IPS-15b (cell line): ENCODE data around the gene SLC19A2.
A peak's percentile ranks its signal among the peaks of the same experiment; 100 is the strongest.
"Not testable (repeated sequence)": the region's sequence is repeated elsewhere in the genome, so short reads cannot be mapped to it uniquely, and the experiment has no call there.

ENCODE experiments used
- H3K27me3 ChIP-seq: one replicate; pipeline ENCODE4 v1.6.1; 2013; ENCODE audit warnings: low read length; ENCODE audit not compliant: control insufficient read depth, insufficient read depth
- H3K36me3 ChIP-seq: one replicate; pipeline ENCODE4 v1.6.1; 2013; ENCODE audit warnings: low read length; ENCODE audit not compliant: control insufficient read depth, insufficient read depth
- H3K4me1 ChIP-seq: one replicate; pipeline ENCODE4 v1.6.1; 2013; ENCODE audit warnings: mild to moderate bottlenecking, low read length; ENCODE audit not compliant: control insufficient read depth, insufficient read depth
- H3K4me3 ChIP-seq: one replicate; pipeline ENCODE4 v1.5.1; 2013; ENCODE audit warnings: low read depth, low read length
- H3K9ac ChIP-seq: one replicate; pipeline ENCODE4 v1.6.1; 2013; ENCODE audit warnings: low read depth, mild to moderate bottlenecking, low read length
- H3K9me3 ChIP-seq: one replicate; pipeline ENCODE4 v1.6.1; 2013; ENCODE audit warnings: mild to moderate bottlenecking, low read length; ENCODE audit not compliant: control insufficient read depth, insufficient read depth

Gene SLC19A2

GRCh38 chr1:169503601-169504000, 17.9 kb upstream of the SLC19A2 start:
- H3K36me3 ChIP-seq, H3K9me3 ChIP-seq, H3K4me3 ChIP-seq, H3K27me3 ChIP-seq, H3K4me1 ChIP-seq, H3K9ac ChIP-seq: not testable (repeated sequence)

- Histone ChIP-seq H3K36me3 (no peaks in the 10 kb centered on the region), H3K9me3 (no peaks in the 10 kb centered on the region)
These were observed 14.1 kb upstream of the SLC19A2 start for GRCh38 chr1:169499807-169500206.

GRCh38 chr1:169497317-169497716, 11.6 kb upstream of the SLC19A2 start:
- Histone ChIP-seq H3K9me3 (no peaks in the 10 kb centered on the region), H3K4me1 (no peaks in the 10 kb centered on the region), H3K36me3 (no peaks in the 10 kb centered on the region), H3K4me3 (no peak overlapping the region), H3K9ac (no peak overlapping the region), H3K27me3 (no peaks in the 10 kb centered on the region)

More at GRCh38 chr1:169499807-169500206, 14.1 kb upstream of the SLC19A2 start:
- no peaks in the 10 kb centered on the region for H3K27me3 ChIP-seq
- no peak overlapping the region for H3K9ac ChIP-seq
- H3K4me1 ChIP-seq = no peaks in the 10 kb centered on the region
- H3K4me3 ChIP-seq = no peak overlapping the region

GRCh38 chr1:169495916-169496315, 10.2 kb upstream of the SLC19A2 start:
- no peaks in the 10 kb centered on the region for H3K4me1 ChIP-seq
- no peak overlapping the region for H3K9ac ChIP-seq
- no peaks in the 10 kb centered on the region for H3K27me3 ChIP-seq
- H3K9me3 ChIP-seq = no peaks in the 10 kb centered on the region
- no peak overlapping the region for H3K4me3 ChIP-seq
- no peaks in the 10 kb centered on the region for H3K36me3 ChIP-seq

GRCh38 chr1:169495046-169495775, 9.5 kb upstream of the SLC19A2 start:
- Histone ChIP-seq H3K9me3 (no peaks in the 10 kb centered on the region), H3K27me3 (no peaks in the 10 kb centered on the region), H3K36me3 (no peaks in the 10 kb centered on the region), H3K4me3 (no peak overlapping the region), H3K4me1 (no peaks in the 10 kb centered on the region), H3K9ac (no peak overlapping the region)

- H3K9ac ChIP-seq = no peak overlapping the region
- no peaks in the 10 kb centered on the region for H3K36me3 ChIP-seq
- no peak overlapping the region for H3K4me3 ChIP-seq
- H3K9me3 ChIP-seq = no peaks in the 10 kb centered on the region
- H3K27me3 ChIP-seq = no peaks in the 10 kb centered on the region
- no peaks in the 10 kb centered on the region for H3K4me1 ChIP-seq
These were observed 8.6 kb upstream of the SLC19A2 start for GRCh38 chr1:169494343-169494742.

- H3K9me3 ChIP-seq = no peaks in the 10 kb centered on the region
- H3K27me3 ChIP-seq = no peaks in the 10 kb centered on the region
- H3K4me1 ChIP-seq = no peaks in the 10 kb centered on the region
- H3K9ac ChIP-seq = no peak overlapping the region
- H3K36me3 ChIP-seq = no peaks in the 10 kb centered on the region
- H3K4me3 ChIP-seq = no peak overlapping the region
These were observed 7.5 kb upstream of the SLC19A2 start for GRCh38 chr1:169493251-169493650.

- no peak overlapping the region for H3K4me3 ChIP-seq
- H3K36me3 ChIP-seq = no peaks in the 10 kb centered on the region
- no peaks in the 10 kb centered on the region for H3K4me1 ChIP-seq
- H3K9ac ChIP-seq = no peak overlapping the region
- H3K9me3 ChIP-seq = no peaks in the 10 kb centered on the region
- no peaks in the 10 kb centered on the region for H3K27me3 ChIP-seq
These were observed 6.1 kb upstream of the SLC19A2 start for GRCh38 chr1:169491845-169492281.

- Histone ChIP-seq H3K9me3 (no peaks in the 10 kb centered on the region), H3K36me3 (no peaks in the 10 kb centered on the region), H3K4me1 (peaks cover 2% of the 10 kb centered on the region), H3K27me3 (no peaks in the 10 kb centered on the region), H3K9ac (no peak overlapping the region), H3K4me3 (no peak overlapping the region)
These were observed 2.4 kb upstream of the SLC19A2 start for GRCh38 chr1:169488157-169488556.

GRCh38 chr1:169487561-169487960, 1.8 kb upstream of the SLC19A2 start:
- no peak overlapping the region for H3K9ac ChIP-seq
- H3K4me1 ChIP-seq = peaks cover 2% of the 10 kb centered on the region
- H3K36me3 ChIP-seq = no peaks in the 10 kb centered on the region
- no peaks in the 10 kb centered on the region for H3K27me3 ChIP-seq
- no peaks in the 10 kb centered on the region for H3K9me3 ChIP-seq
- H3K4me3 ChIP-seq = no peak overlapping the region

- Histone ChIP-seq H3K4me1 (peaks cover 2% of the 10 kb centered on the region), H3K9me3 (no peaks in the 10 kb centered on the region), H3K27me3 (no peaks in the 10 kb centered on the region), H3K36me3 (no peaks in the 10 kb centered on the region), H3K9ac (no peak overlapping the region), H3K4me3 (peak overlapping the region; percentile 62)
These were observed 1.4 kb upstream of the SLC19A2 start for GRCh38 chr1:169487133-169487532.

GRCh38 chr1:169486281-169487051, 722 bp upstream of the SLC19A2 start:
- Histone ChIP-seq H3K36me3 (no peaks in the 10 kb centered on the region), H3K9me3 (no peaks in the 10 kb centered on the region), H3K4me3 (peak overlapping the region; percentile 62), H3K4me1 (peaks cover 2% of the 10 kb centered on the region), H3K27me3 (no peaks in the 10 kb centered on the region), H3K9ac (peak overlapping the region; percentile 70)
